ENCODE measurements around the gene SMIM12.

The SMIM12 gene

GRCh38 chr1:34847094-34847493 is 12.5 kb downstream of the SMIM12 start:
- no peak overlapping the region for H3K4me3 ChIP-seq (ENCODE audit: low read depth, low read length)
- TF ChIP-seq CTCF (IDR thresholded peaks at IDR 0.05; ENCODE audit: control insufficient read depth, extremely low read depth, insufficient read depth) = no peak
- DNase-seq (ENCODE audit: low read depth) = no peak

- no peak for TF ChIP-seq CTCF (IDR thresholded peaks at IDR 0.05; ENCODE audit: control insufficient read depth, extremely low read depth, insufficient read depth)
- no peak overlapping the region for H3K4me3 ChIP-seq (ENCODE audit: low read depth, low read length)
- DNase-seq (ENCODE audit: low read depth) = no peak
Measured at GRCh38 chr1:34846265-34846664, 13.3 kb downstream of the SMIM12 start.

GRCh38 chr1:34845131-34845901 is 14.2 kb downstream of the SMIM12 start:
- H3K4me3 ChIP-seq (ENCODE audit: low read depth, low read length) = no peak overlapping the region
- TF ChIP-seq CTCF (IDR thresholded peaks at IDR 0.05; ENCODE audit: control insufficient read depth, extremely low read depth, insufficient read depth) = no peak
- no peak for DNase-seq (ENCODE audit: low read depth)

GRCh38 chr1:34844252-34844634 is 15.3 kb downstream of the SMIM12 start:
- no peak for TF ChIP-seq CTCF (IDR thresholded peaks at IDR 0.05; ENCODE audit: control insufficient read depth, extremely low read depth, insufficient read depth)
- DNase-seq (ENCODE audit: low read depth) = no peak
- no peak overlapping the region for H3K4me3 ChIP-seq (ENCODE audit: low read depth, low read length)

GRCh38 chr1:34843392-34844251 is 15.9 kb downstream of the SMIM12 start:
- DNase-seq (ENCODE audit: low read depth) = no peak
- TF ChIP-seq CTCF (IDR thresholded peaks at IDR 0.05; ENCODE audit: control insufficient read depth, extremely low read depth, insufficient read depth) = no peak
- no peak overlapping the region for H3K4me3 ChIP-seq (ENCODE audit: low read depth, low read length)

GRCh38 chr1:34842952-34843371 is 16.6 kb downstream of the SMIM12 start:
- no peak for TF ChIP-seq CTCF (IDR thresholded peaks at IDR 0.05; ENCODE audit: control insufficient read depth, extremely low read depth, insufficient read depth)
- no peak for DNase-seq (ENCODE audit: low read depth)
- no peak overlapping the region for H3K4me3 ChIP-seq (ENCODE audit: low read depth, low read length)
